ENCODE data around the gene LRRC75A.

GRCh38 chr17:16537130-16537458 is 45.1 kb upstream of the LRRC75A start:
- TF ChIP-seq CTCF (IDR thresholded peaks at IDR 0.05; ENCODE audit: extremely low read depth in 1 of 2, insufficient read depth in 1 of 2, low read depth in 1 of 2, low read length in 2 of 2) (no peak), POLR2AphosphoS5 (IDR thresholded peaks at IDR 0.05; ENCODE audit: insufficient read depth, low read depth, low read length) (no peak)

Measured in endothelial cell of umbilical vein (primary cell).